ENCODE data around the gene BCO1. TPM values are rescaled to one million over a fixed set of nuclear protein-coding genes. Genes with fewer than 3 reads are reported as not detected.

BCO1 gene
- total RNA-seq, 2 experiments from 2014 or later, result not detected

DNA sequence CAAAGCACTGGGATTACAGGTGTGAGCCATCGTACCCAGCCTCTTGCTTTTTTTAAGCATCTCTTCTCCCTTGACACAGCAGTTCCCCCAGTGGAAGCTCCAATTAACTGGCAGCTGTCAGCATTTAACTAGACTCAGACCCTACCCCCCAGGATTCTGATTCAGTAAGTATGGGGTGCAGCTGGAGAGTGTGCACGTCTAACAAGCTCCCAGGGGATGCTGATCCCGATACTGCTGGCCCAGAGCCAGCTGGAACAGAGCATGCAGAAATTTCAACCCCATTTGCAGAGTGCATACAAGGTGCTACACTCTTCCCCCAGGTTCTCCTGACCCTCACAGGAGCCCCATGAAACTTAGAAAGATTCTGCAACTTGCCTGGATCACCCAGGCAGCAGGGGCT is 27.7 kb upstream of the BCO1 start:
- H3K9me3 ChIP-seq (ENCODE audit: low read length), result no peaks in the 10 kb centered on the region
- no peaks in the 10 kb centered on the region for H3K79me2 ChIP-seq (ENCODE audit: insufficient read depth, low read depth, low read length)
- ChIA-PET POLR2A (no interaction called here), CTCF (ENCODE audit: unreplicated experiment) (no interaction called here)
- no peaks in the 10 kb centered on the region for H4K20me1 ChIP-seq (ENCODE audit: insufficient read depth, low read length)
- DNase-seq (ENCODE audit: low spot score), result no peak
- no peak for TF ChIP-seq EZH2phosphoT487 (IDR thresholded peaks at IDR 0.05; ENCODE audit: borderline replicate concordance, low read depth, low read length)
- TF ChIP-seq, protein P1, sequence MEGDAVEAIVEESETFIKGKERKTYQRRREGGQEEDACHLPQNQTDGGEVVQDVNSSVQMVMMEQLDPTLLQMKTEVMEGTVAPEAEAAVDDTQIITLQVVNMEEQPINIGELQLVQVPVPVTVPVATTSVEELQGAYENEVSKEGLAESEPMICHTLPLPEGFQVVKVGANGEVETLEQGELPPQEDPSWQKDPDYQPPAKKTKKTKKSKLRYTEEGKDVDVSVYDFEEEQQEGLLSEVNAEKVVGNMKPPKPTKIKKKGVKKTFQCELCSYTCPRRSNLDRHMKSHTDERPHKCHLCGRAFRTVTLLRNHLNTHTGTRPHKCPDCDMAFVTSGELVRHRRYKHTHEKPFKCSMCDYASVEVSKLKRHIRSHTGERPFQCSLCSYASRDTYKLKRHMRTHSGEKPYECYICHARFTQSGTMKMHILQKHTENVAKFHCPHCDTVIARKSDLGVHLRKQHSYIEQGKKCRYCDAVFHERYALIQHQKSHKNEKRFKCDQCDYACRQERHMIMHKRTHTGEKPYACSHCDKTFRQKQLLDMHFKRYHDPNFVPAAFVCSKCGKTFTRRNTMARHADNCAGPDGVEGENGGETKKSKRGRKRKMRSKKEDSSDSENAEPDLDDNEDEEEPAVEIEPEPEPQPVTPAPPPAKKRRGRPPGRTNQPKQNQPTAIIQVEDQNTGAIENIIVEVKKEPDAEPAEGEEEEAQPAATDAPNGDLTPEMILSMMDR (conservative IDR thresholded peaks at IDR 0.05; ENCODE audit: low read length), result no peak
- no peaks in the 10 kb centered on the region for H3K9me2 ChIP-seq (ENCODE audit: insufficient read depth, low read length)
- H3K27ac ChIP-seq (ENCODE audit: low read depth, low read length, poor library complexity, severe bottlenecking), result no peak overlapping the region
- no peak overlapping the region for H2AFZ ChIP-seq (ENCODE audit: low read length)
- intact Hi-C loops (cut with micrococcal nuclease; ENCODE audit: unreplicated experiment), result loop anchor here (10.0 kb wide), 1 partner anchor 176 kb away; the partner anchor contains the start of gene ATMIN
- BruUV-seq (replicated peaks), result no TSS peak
- H3K4me2 ChIP-seq (ENCODE audit: low read length), result no peak overlapping the region
- H3K4me3 ChIP-seq (ENCODE audit: low read depth, low read length, poor library complexity, severe bottlenecking), result no peak overlapping the region
- no peaks in the 10 kb centered on the region for H3K4me1 ChIP-seq (ENCODE audit: insufficient read depth, low read length, poor library complexity, severe bottlenecking)
- H3K36me3 ChIP-seq (ENCODE audit: insufficient read depth, low read length), result no peaks in the 10 kb centered on the region

DNA sequence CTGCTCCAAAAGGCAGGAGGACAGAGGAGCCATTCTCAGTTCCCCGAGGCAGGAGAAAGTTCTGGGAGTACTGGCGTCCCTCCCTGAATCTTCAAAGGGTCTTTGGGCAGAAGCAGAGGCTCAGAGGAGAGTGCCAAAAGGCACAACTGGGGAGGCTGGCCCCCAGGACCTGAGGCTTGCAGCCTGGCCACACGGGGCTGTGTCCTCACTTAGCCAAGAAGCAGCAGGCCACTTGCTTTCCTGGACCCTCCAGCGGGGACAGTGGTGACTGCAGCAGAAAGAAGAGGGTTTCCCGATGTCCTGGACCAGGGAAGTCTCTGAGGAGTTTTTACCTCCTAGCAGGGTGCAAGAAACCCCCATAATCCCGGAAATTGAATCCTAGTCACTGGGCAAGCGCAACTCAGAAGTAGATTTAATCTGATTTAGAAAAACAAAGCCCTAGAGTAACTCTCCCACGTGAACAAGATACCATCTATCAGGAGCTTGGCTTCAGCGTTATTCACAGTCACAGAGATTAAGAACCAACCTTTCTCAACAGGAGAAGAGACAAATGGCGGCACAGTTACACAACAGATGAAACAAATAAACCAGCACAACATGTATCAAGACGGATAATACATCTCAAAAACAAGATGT is 25.5 kb upstream of the BCO1 start:
- intact Hi-C loops (cut with micrococcal nuclease; ENCODE audit: unreplicated experiment), result loop anchor here (10.0 kb wide), 1 partner anchor 178 kb away; the partner anchor contains the start of gene ATMIN
- H3K27ac ChIP-seq (ENCODE audit: low read depth, low read length, poor library complexity, severe bottlenecking), result no peak overlapping the region
- no peak for DNase-seq (ENCODE audit: low spot score)
- CTCF ChIA-PET (ENCODE audit: unreplicated experiment), result no interaction called here
- no TSS peak for BruUV-seq (replicated peaks)
- no peaks in the 10 kb centered on the region for H3K4me1 ChIP-seq (ENCODE audit: insufficient read depth, low read length, poor library complexity, severe bottlenecking)
- POLR2A ChIA-PET, result no interaction called here
- TF ChIP-seq, protein P1 (conservative IDR thresholded peaks at IDR 0.05; ENCODE audit: low read length), result no peak
- TF ChIP-seq EZH2phosphoT487 (IDR thresholded peaks at IDR 0.05; ENCODE audit: borderline replicate concordance, low read depth, low read length), result no peak
- H3K4me3 ChIP-seq (ENCODE audit: low read depth, low read length, poor library complexity, severe bottlenecking), result no peak overlapping the region
- no peaks in the 10 kb centered on the region for H3K9me2 ChIP-seq (ENCODE audit: insufficient read depth, low read length)
- no peaks in the 10 kb centered on the region for H3K36me3 ChIP-seq (ENCODE audit: insufficient read depth, low read length)
- H3K79me2 ChIP-seq (ENCODE audit: insufficient read depth, low read depth, low read length), result no peaks in the 10 kb centered on the region
- H2AFZ ChIP-seq (ENCODE audit: low read length), result no peak overlapping the region
- H3K9me3 ChIP-seq (ENCODE audit: low read length), result no peaks in the 10 kb centered on the region
- no peak overlapping the region for H3K4me2 ChIP-seq (ENCODE audit: low read length)
- no peaks in the 10 kb centered on the region for H4K20me1 ChIP-seq (ENCODE audit: insufficient read depth, low read length)

DNA sequence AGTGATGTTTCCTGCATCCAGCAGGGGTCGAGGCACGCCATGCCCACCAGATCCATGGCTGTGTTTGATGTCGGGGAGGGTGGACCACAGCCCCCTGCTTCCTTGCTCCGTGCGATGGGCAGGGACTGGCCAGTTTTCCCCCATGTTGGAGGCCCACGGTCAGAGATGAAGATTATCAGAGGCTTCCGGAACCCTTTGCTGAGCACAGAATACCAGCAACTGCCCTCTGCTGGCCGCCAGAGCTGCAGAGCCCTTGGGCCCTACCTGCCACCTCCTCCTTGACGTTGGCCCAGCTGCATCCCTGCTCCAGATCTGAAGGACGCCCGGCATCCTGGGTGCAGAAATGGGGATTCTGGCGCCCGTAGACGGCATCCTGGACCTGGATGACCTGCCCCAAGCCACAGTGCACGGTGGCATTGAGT is 23.7 kb upstream of the BCO1 start:
- H3K9me3 ChIP-seq (ENCODE audit: low read length), result no peaks in the 10 kb centered on the region
- H2AFZ ChIP-seq (ENCODE audit: low read length), result no peak overlapping the region
- H3K4me2 ChIP-seq (ENCODE audit: low read length), result no peak overlapping the region
- no peaks in the 10 kb centered on the region for H3K4me1 ChIP-seq (ENCODE audit: insufficient read depth, low read length, poor library complexity, severe bottlenecking)
- intact Hi-C loops (cut with micrococcal nuclease; ENCODE audit: unreplicated experiment), result loop anchor here (10.0 kb wide), 1 partner anchor 180 kb away; the partner anchor contains the start of gene ATMIN
- no TSS peak for BruUV-seq (replicated peaks)
- no peaks in the 10 kb centered on the region for H3K36me3 ChIP-seq (ENCODE audit: insufficient read depth, low read length)
- H3K79me2 ChIP-seq (ENCODE audit: insufficient read depth, low read depth, low read length), result no peaks in the 10 kb centered on the region
- ChIA-PET CTCF (ENCODE audit: unreplicated experiment) (no interaction called here), POLR2A (no interaction called here)
- H3K4me3 ChIP-seq (ENCODE audit: low read depth, low read length, poor library complexity, severe bottlenecking), result no peak overlapping the region
- H3K9me2 ChIP-seq (ENCODE audit: insufficient read depth, low read length), result no peaks in the 10 kb centered on the region
- DNase-seq (ENCODE audit: low spot score), result no peak
- TF ChIP-seq EZH2phosphoT487 (IDR thresholded peaks at IDR 0.05; ENCODE audit: borderline replicate concordance, low read depth, low read length), result no peak
- TF ChIP-seq, protein P1 (conservative IDR thresholded peaks at IDR 0.05; ENCODE audit: low read length), result peak; percentile 62
- H3K27ac ChIP-seq (ENCODE audit: low read depth, low read length, poor library complexity, severe bottlenecking), result no peak overlapping the region
- H4K20me1 ChIP-seq (ENCODE audit: insufficient read depth, low read length), result no peaks in the 10 kb centered on the region
